Measurements from ENCODE around the gene PRRC2B. TPM values are rescaled to one million over a fixed set of nuclear protein-coding genes. Genes with fewer than 3 reads are reported as not detected.

The PRRC2B gene
- total RNA-seq, 1 donor from 2014 or later = 128 TPM

- intact Hi-C loops (cut with micrococcal nuclease) = no loop called here
- H3K9me3 Mint-ChIP-seq = no peaks in the 10 kb centered on the region
- H3K4me1 Mint-ChIP-seq = peaks cover 4% of the 10 kb centered on the region
- peaks cover 85% of the 10 kb centered on the region for H3K36me3 Mint-ChIP-seq (ENCODE audit: low read depth)
- no peak for DNase-seq
- H3K4me3 Mint-ChIP-seq = no peak overlapping the region
- H3K27ac Mint-ChIP-seq = peak overlapping the region; percentile 42
- H3K27me3 Mint-ChIP-seq = no peaks in the 10 kb centered on the region
These were observed 96.6 kb downstream of the PRRC2B start for GRCh38 chr9:131490514-131490913.

- H3K4me1 Mint-ChIP-seq = peaks cover 4% of the 10 kb centered on the region
- no peaks in the 10 kb centered on the region for H3K27me3 Mint-ChIP-seq
- intact Hi-C loops (cut with micrococcal nuclease) = no loop called here
- DNase-seq = no peak
- H3K27ac Mint-ChIP-seq = no peak overlapping the region
- H3K4me3 Mint-ChIP-seq = no peak overlapping the region
- H3K36me3 Mint-ChIP-seq (ENCODE audit: low read depth) = peaks cover 84% of the 10 kb centered on the region
- H3K9me3 Mint-ChIP-seq = no peaks in the 10 kb centered on the region
These were observed 97.3 kb downstream of the PRRC2B start for GRCh38 chr9:131491001-131491710.

- intact Hi-C loops (cut with micrococcal nuclease) = no loop called here
- peaks cover 80% of the 10 kb centered on the region for H3K36me3 Mint-ChIP-seq (ENCODE audit: low read depth)
- H3K27ac Mint-ChIP-seq = no peak overlapping the region
- H3K27me3 Mint-ChIP-seq = no peaks in the 10 kb centered on the region
- no peaks in the 10 kb centered on the region for H3K9me3 Mint-ChIP-seq
- peaks cover 4% of the 10 kb centered on the region for H3K4me1 Mint-ChIP-seq
- H3K4me3 Mint-ChIP-seq = no peak overlapping the region
- no peak for DNase-seq
These were observed 98.2 kb downstream of the PRRC2B start for GRCh38 chr9:131492070-131492469.

GRCh38 chr9:131494296-131494870 is 100.5 kb downstream of the PRRC2B start:
- H3K9me3 Mint-ChIP-seq = no peaks in the 10 kb centered on the region
- H3K27me3 Mint-ChIP-seq = no peaks in the 10 kb centered on the region
- peaks cover 9% of the 10 kb centered on the region for H3K4me1 Mint-ChIP-seq
- no peak overlapping the region for H3K4me3 Mint-ChIP-seq
- intact Hi-C loops (cut with micrococcal nuclease) = no loop called here
- H3K27ac Mint-ChIP-seq = no peak overlapping the region
- DNase-seq = no peak
- H3K36me3 Mint-ChIP-seq (ENCODE audit: low read depth) = peaks cover 74% of the 10 kb centered on the region

- H3K4me1 Mint-ChIP-seq = peaks cover 21% of the 10 kb centered on the region
- H3K27ac Mint-ChIP-seq = no peak overlapping the region
- intact Hi-C loops (cut with micrococcal nuclease) = no loop called here
- H3K27me3 Mint-ChIP-seq = no peaks in the 10 kb centered on the region
- peaks cover 64% of the 10 kb centered on the region for H3K36me3 Mint-ChIP-seq (ENCODE audit: low read depth)
- H3K4me3 Mint-ChIP-seq = no peak overlapping the region
- no peak for DNase-seq
- H3K9me3 Mint-ChIP-seq = no peaks in the 10 kb centered on the region
These were observed 101.9 kb downstream of the PRRC2B start for GRCh38 chr9:131495785-131496184.

GRCh38 chr9:131496844-131497405 is 103.0 kb downstream of the PRRC2B start:
- Mint-ChIP-seq H3K27me3 (no peaks in the 10 kb centered on the region), H3K9me3 (no peaks in the 10 kb centered on the region), H3K27ac (no peak overlapping the region), H3K4me1 (peaks cover 30% of the 10 kb centered on the region), H3K36me3 (ENCODE audit: low read depth) (peaks cover 57% of the 10 kb centered on the region), H3K4me3 (no peak overlapping the region)
- intact Hi-C loops (cut with micrococcal nuclease) = no loop called here
- no peak for DNase-seq

GRCh38 chr9:131499254-131499767 is 105.4 kb downstream of the PRRC2B start:
- intact Hi-C loops (cut with micrococcal nuclease) = no loop called here
- H3K4me3 Mint-ChIP-seq = peak overlapping the region; percentile 17

GRCh38 chr9:131500377-131500776 is 106.5 kb downstream of the PRRC2B start:
- peaks cover 38% of the 10 kb centered on the region for H3K36me3 Mint-ChIP-seq (ENCODE audit: low read depth)
- no peaks in the 10 kb centered on the region for H3K9me3 Mint-ChIP-seq
- peak overlapping the region; percentile 82 for H3K4me3 Mint-ChIP-seq
- H3K27me3 Mint-ChIP-seq = no peaks in the 10 kb centered on the region
- H3K27ac Mint-ChIP-seq = peak overlapping the region; percentile 93
- peak; percentile 91 for DNase-seq
- H3K4me1 Mint-ChIP-seq = peaks cover 42% of the 10 kb centered on the region
- intact Hi-C loops (cut with micrococcal nuclease) = loop anchor here (2.0 to 10.0 kb wide), 8 partner anchors 77 to 744 kb away; partner anchors contain the start of gene PRRC2B

More at GRCh38 chr9:131499254-131499767, 105.4 kb downstream of the PRRC2B start:
- peak overlapping the region; percentile 84 for H3K27ac Mint-ChIP-seq
- peaks cover 40% of the 10 kb centered on the region for H3K36me3 Mint-ChIP-seq (ENCODE audit: low read depth)
- H3K4me1 Mint-ChIP-seq = peaks cover 40% of the 10 kb centered on the region
- no peaks in the 10 kb centered on the region for H3K27me3 Mint-ChIP-seq
- no peaks in the 10 kb centered on the region for H3K9me3 Mint-ChIP-seq
- no peak for DNase-seq

- intact Hi-C loops (cut with micrococcal nuclease) = loop anchor here (2.0 to 10.0 kb wide), 8 partner anchors 76 to 744 kb away; partner anchors contain the start of gene PRRC2B
- H3K4me1 Mint-ChIP-seq = peaks cover 45% of the 10 kb centered on the region
- peaks cover 35% of the 10 kb centered on the region for H3K36me3 Mint-ChIP-seq (ENCODE audit: low read depth)
- H3K27ac Mint-ChIP-seq = peak overlapping the region; percentile 93
- peak overlapping the region; percentile 82 for H3K4me3 Mint-ChIP-seq
- no peaks in the 10 kb centered on the region for H3K27me3 Mint-ChIP-seq
- DNase-seq = peak; percentile 84
- H3K9me3 Mint-ChIP-seq = no peaks in the 10 kb centered on the region
These were observed 107.2 kb downstream of the PRRC2B start for GRCh38 chr9:131500939-131501541.

GRCh38 chr9:131502781-131503625 is 109.1 kb downstream of the PRRC2B start, which contains the start of gene POMT1:
Gene POMT1 (plus strand): TSS chr9:131502918. CDS start chr9:131504219, 1,301 bp downstream.
- DNase-seq = peak; percentile 98
- Mint-ChIP-seq H3K27me3 (no peaks in the 10 kb centered on the region), H3K36me3 (ENCODE audit: low read depth) (peaks cover 31% of the 10 kb centered on the region), H3K4me3 (peak within 1 kb of the TSS; percentile 99), H3K9me3 (no peaks in the 10 kb centered on the region), H3K4me1 (peaks cover 44% of the 10 kb centered on the region), H3K27ac (peak within 1 kb of the TSS; percentile 91)
- intact Hi-C loops (cut with micrococcal nuclease) = loop anchor here (5.0 to 10.0 kb wide), 4 partner anchors 74 to 742 kb away; no protein-coding TSS in a partner anchor

GRCh38 chr9:131503626-131504465 is 110.0 kb downstream of the PRRC2B start:
- Mint-ChIP-seq H3K27ac (peak overlapping the region; percentile 91), H3K9me3 (no peaks in the 10 kb centered on the region), H3K36me3 (ENCODE audit: low read depth) (peaks cover 29% of the 10 kb centered on the region), H3K4me1 (peaks cover 43% of the 10 kb centered on the region), H3K4me3 (peak overlapping the region; percentile 99), H3K27me3 (no peaks in the 10 kb centered on the region)
- peak; percentile 90 for DNase-seq
- intact Hi-C loops (cut with micrococcal nuclease) = loop anchor here (2.0 to 10.0 kb wide), 6 partner anchors 27 to 741 kb away; partner anchors contain the start of genes RAPGEF1 and UCK1

- Mint-ChIP-seq H3K4me3 (peak overlapping the region; percentile 48), H3K36me3 (ENCODE audit: low read depth) (peaks cover 23% of the 10 kb centered on the region), H3K27me3 (no peaks in the 10 kb centered on the region), H3K9me3 (no peaks in the 10 kb centered on the region), H3K4me1 (peaks cover 33% of the 10 kb centered on the region), H3K27ac (no peak overlapping the region)
- no peak for DNase-seq
- intact Hi-C loops (cut with micrococcal nuclease) = loop anchor here (2.0 to 10.0 kb wide), 3 partner anchors 26 to 740 kb away; partner anchors contain the start of genes RAPGEF1 and UCK1
These were observed 111.1 kb downstream of the PRRC2B start for GRCh38 chr9:131505012-131505411.

Data from activated CD4-positive, alpha-beta T cell treated with anti-CD3 and anti-CD28 coated beads, Interleukin-2, amount 10 ng/mL, durations not matched to agents 24 days and 14 days (primary cell).